GM18909 (cell line): ENCODE results near the gene MPZL1.
A peak's percentile ranks its signal among the peaks of the same experiment; 100 is the strongest.
"Not testable (repeated sequence)": the region's sequence is repeated elsewhere in the genome, so short reads cannot be mapped to it uniquely, and the experiment has no call there.

Experiments used
- ATAC-seq: cut with Tn5 transposase; IDR thresholded peaks from one replicate; pipeline ENCODE4 v1.9.1; 2021; ENCODE audit warnings: mild to moderate bottlenecking; ENCODE audit not compliant: unreplicated experiment, poor library complexity

The MPZL1 gene

DNA sequence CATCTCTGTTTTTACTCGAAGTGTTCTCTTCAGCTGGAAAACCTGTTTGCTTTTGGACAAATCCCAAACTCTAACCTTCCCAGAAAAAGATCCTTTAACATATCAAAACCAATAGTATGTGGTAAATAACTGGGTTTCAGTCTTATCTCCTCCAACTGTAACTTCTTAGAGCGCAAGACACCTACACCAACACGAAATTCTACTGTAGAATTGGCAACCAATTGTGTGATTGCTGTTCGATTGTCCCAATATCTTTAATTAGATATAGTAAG is 5.8 kb upstream of the MPZL1 start:
- no peak for ATAC-seq

- ATAC-seq: no peak
Observed at GRCh38 chr1:167717351-167717750, 4.4 kb upstream of the MPZL1 start.

DNA sequence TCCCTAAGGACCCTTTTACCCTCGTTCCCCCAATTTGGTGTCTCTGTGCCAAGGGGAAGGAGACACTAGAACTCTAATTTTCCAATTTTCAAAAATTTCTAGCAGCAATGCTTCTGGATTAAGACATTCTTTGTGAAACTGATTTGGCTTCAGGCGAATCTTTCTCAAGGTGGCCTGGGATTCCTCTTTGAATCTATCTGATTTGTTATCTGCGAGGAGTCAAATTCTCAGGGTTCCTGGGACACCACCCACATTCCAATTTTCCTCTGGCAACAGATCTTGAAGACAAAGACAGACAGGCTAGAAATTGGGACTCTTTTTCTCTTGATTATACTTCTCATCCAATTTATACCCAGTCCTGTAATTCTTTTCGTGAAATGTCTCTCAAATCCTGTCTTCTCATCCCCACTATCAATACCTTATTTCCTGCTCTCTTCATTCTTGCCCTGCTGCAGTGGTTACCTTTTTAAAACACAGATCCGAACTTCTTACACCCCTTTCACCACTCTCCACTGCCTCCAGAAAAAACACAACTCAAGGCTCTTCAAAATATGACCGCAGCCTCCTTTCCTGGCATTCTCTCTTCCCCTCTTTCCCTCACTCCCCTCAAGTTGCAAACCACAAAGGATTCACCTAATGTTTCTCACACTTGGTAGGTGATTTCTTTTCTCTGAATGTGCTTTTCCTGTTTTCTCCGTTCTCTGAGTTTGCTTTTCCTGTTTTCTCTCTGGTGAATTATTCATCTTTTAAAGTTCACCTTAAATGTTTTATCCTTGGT is 2.7 kb upstream of the MPZL1 start:
- ATAC-seq: no peak

- not testable (repeated sequence) for ATAC-seq
Observed at GRCh38 chr1:167719715-167720421, 1.9 kb upstream of the MPZL1 start.

DNA sequence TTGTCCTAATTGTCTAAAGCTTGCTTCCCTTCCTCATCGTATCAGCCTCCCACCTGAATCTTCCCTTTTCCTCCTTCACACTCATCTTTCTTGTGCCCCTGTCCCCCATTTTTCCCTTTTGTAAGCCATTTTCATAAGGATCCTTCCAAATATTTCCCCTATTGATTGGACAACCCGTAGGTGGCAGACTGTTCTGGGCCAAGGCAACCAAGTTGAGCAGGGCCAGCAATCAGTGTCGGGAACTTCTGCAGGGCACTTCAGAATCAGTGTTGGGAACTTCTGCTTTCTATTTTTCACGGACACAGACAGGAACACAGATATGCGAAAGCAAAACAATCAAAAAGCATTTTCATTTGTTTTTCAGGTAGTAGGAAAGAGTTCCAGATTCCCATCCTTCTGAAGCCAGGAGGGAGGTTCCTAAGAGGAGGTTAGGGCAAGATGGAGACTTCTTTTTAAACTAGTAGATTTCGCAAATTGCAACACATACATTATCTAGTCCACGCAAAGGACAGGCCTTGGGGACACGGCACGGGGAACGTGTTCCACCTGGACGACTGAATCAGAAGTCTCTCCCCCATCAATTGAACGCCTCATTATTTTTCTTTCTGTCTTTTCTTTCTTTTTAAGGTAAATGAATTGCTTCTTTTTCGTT is 691 bp upstream of the MPZL1 start:
- ATAC-seq: peak; percentile 0

GRCh38 chr1:167722152-167722869 is 529 bp downstream of the MPZL1 start:
- ATAC-seq: peak; percentile 38

- no peak for ATAC-seq
Observed at GRCh38 chr1:167722870-167723251, 1.1 kb downstream of the MPZL1 start.

- no peak for ATAC-seq
Observed at GRCh38 chr1:167723707-167724323, 2.0 kb downstream of the MPZL1 start.

GRCh38 chr1:167726008-167726407 is 4.2 kb downstream of the MPZL1 start:
- ATAC-seq: no peak

- ATAC-seq: no peak
Observed at GRCh38 chr1:167728818-167729410, 7.1 kb downstream of the MPZL1 start.

DNA sequence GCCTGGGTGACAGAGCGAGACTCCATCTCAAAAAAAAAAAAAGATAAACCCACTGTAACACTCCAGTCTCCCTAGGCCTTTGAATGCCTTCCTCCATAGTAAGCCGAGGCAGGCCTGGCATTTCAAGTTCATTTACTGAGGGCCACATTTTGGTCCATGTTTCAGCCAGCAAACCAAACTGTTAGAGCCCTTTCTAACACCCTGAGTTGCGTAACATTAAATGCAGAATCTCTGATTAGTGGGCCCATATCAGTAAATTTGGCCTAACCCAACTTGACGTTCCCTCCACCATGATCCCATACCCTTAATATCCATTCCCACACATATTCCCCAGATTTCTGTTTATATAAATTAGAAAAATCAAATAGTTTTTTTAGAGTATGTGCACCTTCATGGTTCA is 12.4 kb downstream of the MPZL1 start:
- no peak for ATAC-seq

DNA sequence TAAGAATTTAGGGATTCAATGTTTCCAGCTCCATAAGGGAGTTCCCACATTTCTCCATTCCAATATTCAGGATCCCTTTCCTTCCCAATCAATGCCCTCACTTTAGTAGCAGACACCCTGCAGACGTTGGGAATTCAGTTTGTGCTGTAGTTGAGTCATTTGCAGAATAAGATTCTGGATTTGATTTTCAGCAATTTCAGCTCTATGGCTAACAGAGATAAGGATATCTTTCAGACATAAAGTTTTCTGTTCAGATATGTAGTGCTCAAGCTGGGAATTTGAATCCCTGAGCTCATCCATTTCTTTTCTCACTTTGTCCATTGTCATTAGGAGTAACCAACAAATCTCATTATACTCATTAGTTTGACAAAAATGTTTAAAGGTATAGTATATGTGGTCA is 13.1 kb downstream of the MPZL1 start:
- no peak for ATAC-seq

DNA sequence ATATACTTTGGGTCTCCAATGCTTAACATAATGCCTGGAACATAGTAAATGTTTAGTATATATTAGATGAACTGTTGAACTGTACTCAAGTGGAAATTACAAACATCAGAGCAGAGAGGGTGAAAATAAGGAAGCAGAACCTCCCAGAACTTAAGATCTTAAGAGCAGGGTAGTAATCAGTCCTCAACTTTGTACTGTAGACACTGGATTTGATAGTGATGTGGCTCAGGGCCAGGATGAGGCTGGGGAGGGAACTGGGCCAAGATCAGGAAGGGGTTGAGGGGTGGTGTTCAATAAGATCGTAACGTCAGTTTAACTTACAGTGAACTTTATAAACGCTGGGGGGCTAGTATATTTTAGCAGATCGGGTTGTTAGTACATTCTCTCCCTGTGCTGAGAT is 15.4 kb downstream of the MPZL1 start:
- no peak for ATAC-seq

GRCh38 chr1:167738158-167738557 is 16.4 kb downstream of the MPZL1 start:
- ATAC-seq: no peak

GRCh38 chr1:167739752-167740151 is 18.0 kb downstream of the MPZL1 start:
- no peak for ATAC-seq

GRCh38 chr1:167741103-167741502 is 19.3 kb downstream of the MPZL1 start:
- not testable (repeated sequence) for ATAC-seq

- ATAC-seq: not testable (repeated sequence)
Observed at GRCh38 chr1:167742392-167743057, 20.7 kb downstream of the MPZL1 start.

DNA sequence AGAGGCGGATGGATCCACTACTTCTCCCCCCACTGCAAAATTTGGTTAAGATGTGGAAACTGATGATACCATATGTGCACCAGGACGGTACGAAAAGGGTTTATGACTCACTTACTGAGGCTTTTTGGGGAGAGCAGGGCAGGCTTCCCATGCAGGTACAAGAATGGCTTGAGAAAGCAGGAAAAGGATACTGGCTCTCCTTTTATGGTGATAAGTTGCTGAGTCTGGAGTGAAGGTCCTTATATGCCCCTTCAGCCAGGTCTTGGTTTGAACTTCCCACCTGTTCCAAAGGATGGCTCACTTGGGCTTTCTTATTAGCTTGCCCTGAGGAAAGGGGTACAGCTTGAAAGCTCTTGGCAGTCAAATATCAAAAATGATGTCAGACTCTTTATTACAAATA is 23.1 kb downstream of the MPZL1 start:
- no peak for ATAC-seq

GRCh38 chr1:167746013-167746672 is 24.4 kb downstream of the MPZL1 start:
- ATAC-seq: no peak
